Mesenteric fat pad (tissue), 1 donor: ENCODE data around the gene NXN. TPM values are rescaled to one million over a fixed set of nuclear protein-coding genes. Genes with fewer than 3 reads are reported as not detected.
"Not testable (repeated sequence)": the region's sequence is repeated elsewhere in the genome, so short reads cannot be mapped to it uniquely, and the experiment has no call there.

ENCODE experiments used
- DNase-seq: peaks from one replicate; pipeline ENCODE4 v3.0.0-alpha.2; 2020; ENCODE audit warnings: low spot score
- total RNA-seq: library from RNA; stranded (reverse); fragmentation: NEBNext Ultra II Directional; extraction: Animal tissue kit (Norgen Biotek cat#: 25700); gene quantifications from one replicate; pipeline ENCODE4 v1.2.1, GENCODE V29; 2021
- donor health status: DM: yes; HTN: yes; CAD: no.

NXN gene
- total RNA-seq, 1 donor from 2014 or later, result 20.7 TPM

- DNase-seq, result no peak
Observed at GRCh38 chr17:956905-957304, 22.7 kb downstream of the NXN start.

GRCh38 chr17:954431-955164 is 25.0 kb downstream of the NXN start:
- no peak for DNase-seq

GRCh38 chr17:953767-954166 is 25.8 kb downstream of the NXN start:
- no peak for DNase-seq

- DNase-seq, result not testable (repeated sequence)
Observed at GRCh38 chr17:952592-952991, 27.0 kb downstream of the NXN start.

GRCh38 chr17:951325-952132 is 28.0 kb downstream of the NXN start:
- DNase-seq, result no peak

- DNase-seq, result no peak
Observed at GRCh38 chr17:949623-950303, 29.8 kb downstream of the NXN start.

GRCh38 chr17:948284-948852 is 31.2 kb downstream of the NXN start:
- DNase-seq, result no peak

GRCh38 chr17:946510-947236 is 32.9 kb downstream of the NXN start:
- no peak for DNase-seq

- no peak for DNase-seq
Observed at GRCh38 chr17:945672-946071, 33.9 kb downstream of the NXN start.

- no peak for DNase-seq
Observed at GRCh38 chr17:944266-944826, 35.2 kb downstream of the NXN start.

GRCh38 chr17:935485-935884 is 44.1 kb downstream of the NXN start:
- DNase-seq, result no peak

GRCh38 chr17:933312-934073 is 46.1 kb downstream of the NXN start:
- DNase-seq, result no peak

- DNase-seq, result no peak
Observed at GRCh38 chr17:930258-930657, 49.3 kb downstream of the NXN start.

GRCh38 chr17:929586-929985 is 50.0 kb downstream of the NXN start:
- DNase-seq, result no peak

GRCh38 chr17:927611-928461 is 51.7 kb downstream of the NXN start:
- DNase-seq, result no peak

GRCh38 chr17:925817-926216 is 53.8 kb downstream of the NXN start:
- DNase-seq, result no peak

- no peak for DNase-seq
Observed at GRCh38 chr17:924711-925475, 54.7 kb downstream of the NXN start.

- DNase-seq, result not testable (repeated sequence)
Observed at GRCh38 chr17:924306-924705, 55.3 kb downstream of the NXN start.
